Loucy (cell line): ENCODE data around the gene CUEDC1.

Experiments
- H2AFZ ChIP-seq: fragments of 200-600 bp; sonication (generic); 2 replicates; pipeline ENCODE4 v1.6.0; 2016; ENCODE audit warnings: antibody characterized with exemption, mild to moderate bottlenecking, low read length, moderate library complexity
- H3F3A ChIP-seq: fragments of 200-600 bp; 2 replicates; pipeline ENCODE4 v1.6.0; 2016; ENCODE audit warnings: antibody characterized with exemption, low read depth, mild to moderate bottlenecking
- H3K27me3 ChIP-seq: fragments of 200-600 bp; sonication (generic); 2 replicates; pipeline ENCODE4 v1.6.1; 2014; ENCODE audit warnings: low read length, mild to moderate bottlenecking; ENCODE audit not compliant: insufficient read depth, poor library complexity, severe bottlenecking
- H3K36me3 ChIP-seq: fragments of 200-600 bp; sonication (generic); 2 replicates; pipeline ENCODE4 v1.6.1; 2016; ENCODE audit warnings: low read length; ENCODE audit not compliant: insufficient read depth
- H3K4me1 ChIP-seq: fragments of 200-600 bp; sonication (generic); 2 replicates; pipeline ENCODE4 v1.5.1; 2014; ENCODE audit warnings: low read length, mild to moderate bottlenecking; ENCODE audit not compliant: insufficient read depth, poor library complexity, severe bottlenecking
- H3K4me2 ChIP-seq: fragments of 200-600 bp; sonication (generic); 2 replicates; pipeline ENCODE4 v1.6.0; 2014; ENCODE audit warnings: antibody characterized with exemption, low read length, low read depth, mild to moderate bottlenecking; ENCODE audit not compliant: poor library complexity, severe bottlenecking
- H3K4me3 ChIP-seq: fragments of 200-600 bp; sonication (generic); 2 replicates; pipeline ENCODE4 v1.5.1; 2014; ENCODE audit warnings: low read length, mild to moderate bottlenecking, mixed read lengths; ENCODE audit not compliant: poor library complexity, severe bottlenecking
- H3K79me2 ChIP-seq: fragments of 200-600 bp; sonication (generic); 2 replicates; pipeline ENCODE4 v1.6.1; 2014; ENCODE audit warnings: low read length; ENCODE audit not compliant: insufficient read depth
- H3K9ac ChIP-seq: fragments of 200-600 bp; sonication (generic); 2 replicates; pipeline ENCODE4 v1.6.0; 2014; ENCODE audit warnings: mild to moderate bottlenecking, low read depth, low read length, moderate library complexity; ENCODE audit not compliant: poor library complexity, severe bottlenecking
- H3K9me2 ChIP-seq: fragments of 200-600 bp; sonication (generic); replicated peaks from 2 replicates; pipeline ENCODE4 v1.6.1; 2016; ENCODE audit warnings: low read depth, low read length, mixed read lengths
- H3K9me3 ChIP-seq: fragments of 200-600 bp; sonication (generic); 2 replicates; pipeline ENCODE4 v1.6.1; 2014; ENCODE audit warnings: mild to moderate bottlenecking, antibody characterized with exemption, low read length, low read depth; ENCODE audit not compliant: insufficient read depth
- H4K20me1 ChIP-seq: fragments of 200-600 bp; sonication (generic); 2 replicates; pipeline ENCODE4 v1.6.0; 2014; ENCODE audit warnings: antibody characterized with exemption, low read length, mild to moderate bottlenecking; ENCODE audit not compliant: insufficient read depth, poor library complexity, severe bottlenecking
- CTCF ChIP-seq: fragments of 200-600 bp; sonication (generic); conservative IDR thresholded peaks from 2 replicates; pipeline ENCODE4 v1.5.1; 2014; ENCODE audit warnings: mild to moderate bottlenecking, antibody characterized with exemption, low read length
- EZH2phosphoT487 ChIP-seq: fragments of 200-600 bp; IDR thresholded peaks from 2 replicates; pipeline ENCODE4 v1.6.1; 2018; ENCODE audit warnings: antibody characterized with exemption, mild to moderate bottlenecking, moderate library complexity, borderline replicate concordance

The CUEDC1 gene

GRCh38 chr17:57914273-57915142 is 40.7 kb downstream of the CUEDC1 start:
- H3K36me3 ChIP-seq: no peaks in the 10 kb centered on the region
- H3K27me3 ChIP-seq: no peaks in the 10 kb centered on the region
- H3K4me3 ChIP-seq: no peak overlapping the region
- H3F3A ChIP-seq: no peaks in the 10 kb centered on the region
- no peaks in the 10 kb centered on the region for H3K9me2 ChIP-seq
- peaks cover 5% of the 10 kb centered on the region for H3K4me1 ChIP-seq
- H3K4me2 ChIP-seq: no peak overlapping the region
- no peak overlapping the region for H2AFZ ChIP-seq
- no peak for TF ChIP-seq CTCF
- no peak for TF ChIP-seq EZH2phosphoT487
- H3K9me3 ChIP-seq: no peaks in the 10 kb centered on the region
- no peaks in the 10 kb centered on the region for H4K20me1 ChIP-seq
- no peak overlapping the region for H3K9ac ChIP-seq
- no peaks in the 10 kb centered on the region for H3K79me2 ChIP-seq

- Histone ChIP-seq H2AFZ (no peak overlapping the region), H3K9me3 (no peaks in the 10 kb centered on the region), H3F3A (no peaks in the 10 kb centered on the region), H3K4me1 (peaks cover 11% of the 10 kb centered on the region), H3K4me2 (no peak overlapping the region), H3K9me2 (no peaks in the 10 kb centered on the region), H4K20me1 (no peaks in the 10 kb centered on the region), H3K27me3 (no peaks in the 10 kb centered on the region), H3K36me3 (no peaks in the 10 kb centered on the region), H3K9ac (no peak overlapping the region), H3K79me2 (no peaks in the 10 kb centered on the region), H3K4me3 (no peak overlapping the region)
- TF ChIP-seq CTCF (no peak), EZH2phosphoT487 (no peak)
Measured at GRCh38 chr17:57913575-57914272, 41.5 kb downstream of the CUEDC1 start.

- no peak overlapping the region for H2AFZ ChIP-seq
- H3F3A ChIP-seq: no peaks in the 10 kb centered on the region
- TF ChIP-seq CTCF (no peak), EZH2phosphoT487 (no peak)
- no peaks in the 10 kb centered on the region for H3K36me3 ChIP-seq
- no peak overlapping the region for H3K4me3 ChIP-seq
- H3K9ac ChIP-seq: no peak overlapping the region
- H3K9me3 ChIP-seq: no peaks in the 10 kb centered on the region
- no peaks in the 10 kb centered on the region for H3K27me3 ChIP-seq
- H4K20me1 ChIP-seq: no peaks in the 10 kb centered on the region
- no peaks in the 10 kb centered on the region for H3K79me2 ChIP-seq
- peaks cover 24% of the 10 kb centered on the region for H3K4me1 ChIP-seq
- H3K4me2 ChIP-seq: no peak overlapping the region
- no peaks in the 10 kb centered on the region for H3K9me2 ChIP-seq
Measured at GRCh38 chr17:57911834-57912673, 43.2 kb downstream of the CUEDC1 start.
